GM21390 (cell line): ENCODE results near the gene KIF12.

Source experiments
- ATAC-seq: cut with Tn5 transposase; IDR thresholded peaks from one replicate; pipeline ENCODE4 v1.9.1; 2021; ENCODE audit not compliant: unreplicated experiment

Gene KIF12

DNA sequence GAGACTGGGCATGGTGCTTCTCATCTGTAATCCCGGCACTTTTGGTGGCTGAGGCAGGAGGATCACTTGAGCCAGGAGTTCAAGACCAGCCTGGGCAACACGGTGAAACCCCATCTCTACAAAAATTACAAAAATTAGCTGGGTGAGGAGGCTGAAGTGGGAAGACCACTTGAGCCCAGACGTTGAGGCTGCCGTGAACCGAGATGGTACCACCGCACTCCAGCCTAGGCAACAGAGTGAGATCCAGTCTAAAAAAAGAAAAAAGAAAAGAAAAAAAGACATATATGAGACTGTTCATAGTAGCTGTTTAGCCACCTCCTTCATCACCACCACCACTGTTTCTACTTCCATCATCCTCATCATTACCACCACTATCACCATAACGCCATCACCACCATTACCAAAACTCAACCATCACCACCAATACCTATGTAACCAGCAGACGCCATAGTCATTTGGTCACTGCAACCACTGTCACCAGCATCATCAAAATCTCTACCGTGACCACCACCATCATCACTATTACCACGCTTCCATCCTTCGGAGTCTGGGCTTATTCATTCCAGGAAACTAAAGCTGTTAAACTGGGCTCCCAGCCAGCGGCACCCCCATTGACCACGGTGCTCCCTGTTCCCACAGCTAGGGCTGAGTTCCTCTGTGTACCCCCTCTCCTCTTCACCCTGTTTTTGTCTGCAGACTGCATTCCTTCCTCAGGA lies 8.4 kb upstream of the KIF12 start:
- no peak for ATAC-seq

DNA sequence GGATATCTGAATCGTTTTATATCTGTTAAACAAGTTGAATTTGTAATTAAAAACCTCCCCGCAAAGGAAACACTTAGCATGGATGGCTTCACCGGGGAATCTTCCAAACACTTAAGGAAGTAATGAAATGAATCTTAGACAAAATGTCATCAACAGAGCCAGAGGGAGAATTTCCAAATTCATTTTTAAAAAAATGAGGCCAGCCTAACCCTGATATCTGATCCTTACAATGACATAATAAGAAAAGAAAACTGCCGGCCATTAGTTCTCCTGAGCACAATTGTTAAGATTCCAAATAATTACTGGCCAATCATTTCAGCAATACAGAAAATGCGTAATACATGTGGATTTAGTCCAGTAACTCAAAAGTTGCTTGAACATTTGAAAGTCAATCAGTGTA lies 6.1 kb upstream of the KIF12 start:
- ATAC-seq: no peak

DNA sequence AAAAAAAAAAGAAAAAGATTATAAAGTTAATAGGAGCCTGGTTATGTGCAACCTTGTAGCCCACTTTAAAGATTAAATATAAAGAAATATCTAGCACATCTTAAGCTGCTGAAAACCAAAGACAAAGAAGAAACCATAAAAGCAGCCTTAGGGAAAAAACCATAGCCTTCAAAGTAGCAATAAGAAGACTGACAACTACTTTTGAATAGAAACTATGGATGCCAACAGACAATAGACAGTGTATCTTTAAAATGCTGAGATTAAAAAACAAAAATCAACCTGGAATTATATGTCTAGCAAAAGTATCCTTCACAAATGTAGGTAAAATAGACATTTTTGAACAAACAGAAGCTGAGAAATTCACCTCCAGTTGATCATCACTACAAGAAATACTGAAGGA lies 3.4 kb upstream of the KIF12 start:
- ATAC-seq: no peak

DNA sequence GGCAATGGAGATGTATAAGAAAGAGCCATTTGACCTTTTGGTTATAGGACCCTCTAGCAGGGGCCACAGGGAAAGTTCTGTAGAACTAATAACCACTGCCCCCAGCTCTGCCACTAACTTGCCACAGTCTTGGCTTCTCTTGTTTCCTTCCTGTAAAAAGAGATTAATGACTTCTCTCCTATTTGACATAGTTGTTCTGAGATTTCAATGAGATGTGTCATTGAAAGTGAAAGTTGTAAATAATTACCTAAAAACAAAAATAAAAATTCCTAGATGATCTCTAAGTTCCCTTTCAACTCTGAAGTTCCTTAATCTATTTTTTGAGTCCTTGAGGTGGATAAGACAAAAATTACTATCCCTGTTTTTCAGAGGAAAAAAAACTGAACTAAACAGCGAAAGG lies 1.4 kb upstream of the KIF12 start:
- ATAC-seq: no peak

GRCh38 chr9:114099669-114100270 lies 678 bp upstream of the KIF12 start:
- ATAC-seq: no peak

GRCh38 chr9:114098021-114098935 lies 814 bp downstream of the KIF12 start:
- ATAC-seq: no peak

DNA sequence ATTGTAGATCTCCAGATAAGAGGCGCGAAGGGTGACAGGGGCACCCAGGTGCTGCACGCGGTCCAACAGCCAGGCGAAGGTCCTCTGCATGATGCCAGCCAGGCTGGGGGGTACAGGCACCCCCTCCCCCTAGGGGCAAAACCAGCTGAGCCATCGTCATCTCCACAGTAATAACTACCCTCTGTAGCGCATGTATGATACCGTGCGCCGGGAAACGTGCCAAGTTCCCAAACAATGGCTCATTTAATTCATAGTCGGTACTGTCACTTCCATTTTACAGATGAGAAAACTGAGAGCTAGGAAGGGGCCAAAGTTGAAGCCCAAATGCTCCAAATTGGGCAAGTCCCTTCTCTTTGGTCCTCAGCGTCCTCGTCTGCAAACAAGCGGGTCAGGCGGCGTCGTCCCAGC lies 1.5 kb downstream of the KIF12 start:
- no peak for ATAC-seq

DNA sequence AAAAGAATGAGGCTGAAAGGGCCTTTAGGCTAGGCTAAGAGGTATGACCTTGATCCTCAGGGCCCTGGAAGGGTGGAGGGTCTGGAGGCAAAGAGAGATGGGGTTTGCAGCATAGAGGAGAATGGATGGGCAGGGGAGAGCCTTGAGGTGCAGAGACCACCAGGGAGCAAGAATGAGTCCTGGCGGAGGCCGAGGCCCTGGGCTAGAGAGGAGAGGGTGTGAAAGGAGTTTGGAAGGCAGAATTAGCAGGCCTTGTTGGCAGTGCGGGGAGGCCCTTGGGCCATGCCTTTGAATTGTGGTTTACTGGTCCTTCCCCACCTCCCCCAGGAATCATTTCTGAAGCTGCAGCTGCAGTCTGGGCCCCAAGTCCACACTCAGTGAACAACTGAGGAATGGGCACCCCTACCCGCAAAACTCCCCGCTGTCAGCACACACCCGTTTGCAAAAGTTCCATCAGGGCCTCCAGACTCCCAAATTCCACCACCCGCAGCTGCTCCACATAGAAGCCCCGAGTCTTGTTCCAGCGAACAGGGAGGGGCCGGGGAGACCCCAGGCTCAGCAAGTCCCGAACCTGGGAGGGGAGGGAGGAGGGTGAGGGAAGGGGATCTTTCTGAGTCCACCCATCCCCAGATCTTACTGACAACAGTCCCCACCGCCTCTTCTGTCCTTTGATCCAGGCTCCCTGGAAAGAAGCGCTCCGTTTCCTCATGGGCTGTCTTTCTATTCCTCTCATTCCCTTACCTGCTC lies 2.1 kb downstream of the KIF12 start:
- ATAC-seq: no peak

GRCh38 chr9:114096041-114096511 lies 3.0 kb downstream of the KIF12 start:
- ATAC-seq: no peak

DNA sequence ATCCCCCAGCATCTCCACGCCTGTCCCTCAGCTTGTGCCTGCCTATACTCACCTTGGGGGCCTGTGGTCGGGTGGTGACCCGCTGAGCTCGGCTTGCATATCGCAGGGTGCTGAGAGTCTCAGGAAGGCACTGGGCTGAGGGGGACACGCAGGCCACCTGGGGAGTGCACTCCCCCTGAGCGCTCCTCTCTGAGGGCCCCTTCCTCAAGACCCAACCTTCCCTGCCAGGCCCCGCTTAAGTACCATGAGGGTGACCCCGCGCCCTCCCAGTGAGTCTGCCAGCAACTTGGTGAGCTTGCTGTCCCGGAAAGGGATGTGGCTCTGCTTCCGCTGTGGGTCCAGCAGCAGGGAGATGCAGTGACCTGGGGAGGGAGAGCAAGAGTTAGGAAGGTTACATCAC lies 4.1 kb downstream of the KIF12 start:
- no peak for ATAC-seq

- ATAC-seq: no peak
Measured at GRCh38 chr9:114093761-114094505, 5.2 kb downstream of the KIF12 start.

GRCh38 chr9:114093031-114093471 lies 6.0 kb downstream of the KIF12 start:
- no peak for ATAC-seq

GRCh38 chr9:114092336-114092735 lies 6.8 kb downstream of the KIF12 start:
- no peak for ATAC-seq

- no peak for ATAC-seq
Measured at GRCh38 chr9:114091711-114092110, 7.4 kb downstream of the KIF12 start.

GRCh38 chr9:114090798-114091197 lies 8.3 kb downstream of the KIF12 start:
- no peak for ATAC-seq

DNA sequence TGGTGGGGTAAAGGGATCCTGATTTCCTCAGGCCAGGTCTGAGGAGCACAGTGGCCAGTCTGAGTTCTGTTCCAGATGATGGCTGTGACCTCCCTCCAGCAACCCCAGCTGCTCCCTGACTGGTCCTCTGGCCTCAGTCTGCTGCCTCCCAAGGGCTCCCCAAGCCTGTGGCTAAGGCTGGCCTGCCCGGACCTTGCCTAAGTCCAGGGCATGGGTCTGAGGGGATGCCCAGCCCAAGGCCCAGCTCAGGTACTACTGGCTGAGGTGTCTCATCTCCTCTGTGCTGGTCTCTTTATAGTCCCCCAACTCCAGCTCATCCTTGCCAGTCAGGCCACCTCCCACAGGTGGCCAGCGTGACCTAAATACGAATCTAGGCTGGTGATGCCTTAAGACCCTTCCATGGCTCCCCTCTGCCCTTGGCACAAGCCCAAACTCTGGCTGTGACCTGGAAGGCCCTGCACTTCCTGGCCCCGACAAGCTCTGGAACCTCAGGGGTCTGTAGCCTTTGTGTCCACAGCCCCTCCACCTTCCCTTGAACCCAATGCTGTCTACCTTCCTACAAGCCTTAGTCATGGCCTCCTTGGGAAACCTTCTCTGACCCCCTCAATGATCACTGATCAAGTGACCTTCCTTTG lies 9.8 kb downstream of the KIF12 start:
- ATAC-seq: no peak

GRCh38 chr9:114088571-114089170 lies 10.4 kb downstream of the KIF12 start:
- no peak for ATAC-seq

- ATAC-seq: no peak
Measured at GRCh38 chr9:114087721-114088120, 11.4 kb downstream of the KIF12 start.

GRCh38 chr9:114086607-114087006 lies 12.5 kb downstream of the KIF12 start:
- ATAC-seq: no peak
